A549 (cell line): ENCODE data around the gene NXN. TPM values are rescaled to one million over a fixed set of nuclear protein-coding genes. Genes with fewer than 3 reads are reported as not detected.
A peak's percentile ranks its signal among the peaks of the same experiment; 100 is the strongest.

Experiments used
- ATAC-seq, 2 experiments: fragments of 200-7000 bp in 1 of 2; fragments of >200 bp in 1 of 2; cut with Nextera tagmentation in 1 of 2; cut with Tn5 transposase in 1 of 2; 3 replicates each; pipeline versions ENCODE4 v1.8.0 to v1.9.1; 2018 to 2020; ENCODE audit warnings: mild to moderate bottlenecking in 1 of 2, moderate library complexity in 1 of 2
- CTCF ChIA-PET: fragments of 300-600 bp; sonication (Branson Sonifier 250); formaldehyde crosslinking; extraction: SDS; loops from one replicate; lab custom pipeline; 2021; ENCODE audit warnings: antibody characterized with exemption, inconsistent platforms; lab: Yijun Ruan, JAX
- POLR2A ChIA-PET: fragments of 350-600 bp; formaldehyde crosslinking; extraction: SDS; loops from one replicate; lab custom pipeline; 2021; ENCODE audit warnings: antibody characterized with exemption, inconsistent platforms; lab: Yijun Ruan, JAX
- DNase-seq, 2 experiments: peaks; one replicate each; pipeline versions ENCODE4 v3.0.0 to v3.0.0-alpha.2; 2011 to 2016; ENCODE audit warnings: low read depth in 1 of 2, low spot score in 1 of 2
- FAIRE-seq: peaks from 2 replicates; lab custom pipeline; 2011; peaks lifted over from hg19 to GRCh38; lab: Jason Lieb, UNC
- H3K27ac ChIP-seq, 2 experiments: fragments of >200 bp; sonication (Bioruptor Twin); formaldehyde crosslinking; 3 replicates each; pipeline ENCODE4 v1.5.1; 2016 to 2017
- H3K4me1 ChIP-seq: fragments of >200 bp; sonication (Bioruptor Twin); formaldehyde crosslinking; 3 replicates; pipeline ENCODE4 v1.6.1; 2016
- H3K4me2 ChIP-seq: fragments of >200 bp; sonication (Bioruptor Twin); formaldehyde crosslinking; 3 replicates; pipeline ENCODE4 v1.6.1; 2016
- H3K4me3 ChIP-seq: fragments of >200 bp; sonication (Bioruptor Twin); formaldehyde crosslinking; 3 replicates; pipeline ENCODE4 v1.5.1; 2016
- H3K9me3 ChIP-seq: fragments of >200 bp; sonication (Bioruptor Twin); formaldehyde crosslinking; 3 replicates; pipeline ENCODE4 v1.6.1; 2016
- ATOH8 ChIP-seq: fragments of 250-450 bp; sonication (Bioruptor Pico); IDR thresholded peaks from 2 replicates; pipeline ENCODE4 v1.5.0; 2020; ENCODE audit warnings: low read depth, mild to moderate bottlenecking, moderate library complexity
- CBX2 ChIP-seq: fragments of 200-600 bp; sonication (generic); IDR thresholded peaks from 2 replicates; pipeline ENCODE4 v1.6.1; 2016; ENCODE audit warnings: low read depth, mild to moderate bottlenecking, borderline replicate concordance
- CHD2 ChIP-seq: fragments of 150-350 bp; IDR thresholded peaks from 2 replicates; pipeline ENCODE4 v1.6.1; 2014; ENCODE audit warnings: low read length; ENCODE audit not compliant: partially characterized antibody
- ELK1 ChIP-seq: fragments of 150-350 bp; IDR thresholded peaks from 2 replicates; pipeline ENCODE4 v1.6.1; 2014; ENCODE audit warnings: low read depth, mild to moderate bottlenecking, low read length
- HDAC2 ChIP-seq: fragments of 200-600 bp; sonication (generic); IDR thresholded peaks from 2 replicates; pipeline ENCODE4 v1.6.1; 2016
- HES2 ChIP-seq: fragments of >200 bp; sonication (Bioruptor Twin); formaldehyde crosslinking; IDR thresholded peaks from 2 replicates; pipeline ENCODE4 v1.6.1; 2016
- HEYL ChIP-seq: fragments of 250-450 bp; sonication (Bioruptor Pico); IDR thresholded peaks from 2 replicates; pipeline ENCODE4 v1.8.0; 2021; ENCODE audit warnings: mild to moderate bottlenecking, moderate library complexity
- JUN ChIP-seq, 2 experiments: fragments of >200 bp; sonication (Bioruptor Twin); formaldehyde crosslinking; IDR thresholded peaks; 2 replicates in 1 of 2; 3 replicates in 1 of 2; pipeline ENCODE4 v1.6.1; 2016 to 2017
- JUNB ChIP-seq: fragments of >200 bp; sonication (Bioruptor Twin); formaldehyde crosslinking; IDR thresholded peaks from 2 replicates; pipeline ENCODE4 v1.6.1; 2016
- MAX ChIP-seq: IDR thresholded peaks from 2 replicates; pipeline ENCODE4 v1.6.1; 2012
- MAZ ChIP-seq: fragments of 150-350 bp; IDR thresholded peaks from 2 replicates; pipeline ENCODE4 v1.6.1; 2014; ENCODE audit warnings: antibody characterized with exemption, low read depth, low read length, borderline replicate concordance
- NFE2L2 ChIP-seq: fragments of 150-350 bp; conservative IDR thresholded peaks from 2 replicates; pipeline ENCODE4 v1.6.1; 2014; ENCODE audit warnings: low read length
- NPAS2 ChIP-seq: fragments of 250-450 bp; sonication (Bioruptor Pico); IDR thresholded peaks from 2 replicates; pipeline ENCODE4 v1.8.0; 2022; ENCODE audit warnings: mild to moderate bottlenecking, moderate library complexity, borderline replicate concordance
- POLR2A ChIP-seq: IDR thresholded peaks from 2 replicates; pipeline ENCODE4 v1.6.1; 2012; ENCODE audit warnings: mild to moderate bottlenecking, low read length
- POLR2AphosphoS2 ChIP-seq: conservative IDR thresholded peaks from 2 replicates; pipeline ENCODE4 v1.6.1; 2012; ENCODE audit warnings: low read length, improper control_type of control experiment, inconsistent platforms
- RAD21 ChIP-seq, 2 experiments: fragments of >200 bp in 1 of 2; sonication (Bioruptor Twin) in 1 of 2; formaldehyde crosslinking in 1 of 2; IDR thresholded peaks in 1 of 2; conservative IDR thresholded peaks in 1 of 2; 2 replicates in 1 of 2; 3 replicates in 1 of 2; pipeline ENCODE4 v1.6.1; 2012 to 2018; ENCODE audit warnings: inconsistent platforms in 1 of 2
- RNF2 ChIP-seq: fragments of 200-600 bp; sonication (generic); IDR thresholded peaks from 2 replicates; pipeline ENCODE4 v1.6.1; 2016; ENCODE audit warnings: low read depth, mild to moderate bottlenecking, antibody characterized with exemption, moderate library complexity, borderline replicate concordance
- TFCP2L1 ChIP-seq: fragments of 250-450 bp; sonication (Bioruptor Pico); IDR thresholded peaks from 2 replicates; pipeline ENCODE4 v1.5.0; 2021; ENCODE audit warnings: mild to moderate bottlenecking
- USF2 ChIP-seq: fragments of 450-650 bp; IDR thresholded peaks from 2 replicates; pipeline ENCODE4 v1.6.1; 2014; ENCODE audit warnings: antibody characterized with exemption
- WGBS: methylation state at CpG from one replicate; pipeline ENCODE4 v1.1.6; 2017; ENCODE audit errors: missing lambda C conversion rate; 5-methylcytosine and 5-hydroxymethylcytosine counted together
- polyA plus RNA-seq, 4 experiments: library from polyadenylated mRNA; depleted of rRNA in 3 of 4; stranded (reverse); fragments of >200 nt; fragmentation: RNase III in 1 of 4; extraction: RNeasy Plus Mini Kit Qiagen cat#74134 plus additional on column Dnase treatment in 1 of 4; gene quantifications; 2 replicates in 3 of 4; 3 replicates in 1 of 4; pipeline ENCODE4 v1.2.3, GENCODE V29; 2011 to 2017
- TF ChIP-seq, protein P1 (sequence below): fragments of 200-600 bp; sonication (generic); IDR thresholded peaks from 2 replicates; pipeline ENCODE4 v1.6.1; 2016; ENCODE audit warnings: antibody characterized with exemption, mild to moderate bottlenecking, moderate library complexity
- TF ChIP-seq, protein P2 (sequence below): IDR thresholded peaks from 2 replicates; pipeline ENCODE4 v1.6.1; 2012; ENCODE audit warnings: low read depth, borderline replicate concordance

Gene NXN
- polyA plus RNA-seq, 2 of the 4 experiments (the other 2 are of a cell fraction), result 24.6 to 31.1 TPM

DNA sequence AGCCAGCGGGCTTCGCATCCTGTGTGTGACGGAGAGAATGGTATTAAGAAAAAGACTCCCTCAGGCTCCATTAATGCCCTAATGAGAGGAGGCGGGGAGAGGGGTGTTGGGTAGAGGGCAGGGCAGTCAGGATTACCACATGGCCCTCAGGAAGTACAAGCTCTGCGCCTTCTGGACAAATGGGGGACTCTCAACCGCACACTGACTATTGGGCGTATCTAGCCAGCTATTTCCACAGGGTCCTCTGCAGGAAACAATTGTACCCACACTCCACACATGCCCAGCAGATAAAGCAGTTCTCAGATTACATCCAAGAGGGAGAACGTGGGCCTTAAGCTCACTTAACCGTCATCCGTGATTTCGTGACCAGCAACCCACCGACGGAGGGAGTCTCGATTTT, 14.7 kb downstream of the NXN start:
- no peak overlapping the region for H3K4me2 ChIP-seq
- no peaks in the 10 kb centered on the region for H3K4me1 ChIP-seq
- FAIRE-seq (no peak), ATAC-seq (peak in 1 of 2 experiments; percentile 31; a peak in 2 of 6 replicates), DNase-seq (no peak)
- 93% methylated on average over 14 of the region's 14 CpGs for WGBS
- no peaks in the 10 kb centered on the region for H3K9me3 ChIP-seq
- TF ChIP-seq TFCP2L1 (CRISPR knock-in tag), result no peak
- no peak for TF ChIP-seq USF2
- no peak for TF ChIP-seq MAX
- ChIA-PET CTCF (interaction anchor here (0.9 to 6.5 kb wide), 8 partner anchors 9 to 553 kb away, joined by 3 to 40 read pairs (median 4); partner anchors contain the start of genes NXN and TIMM22), POLR2A (no interaction called here)
- no peak overlapping the region for H3K4me3 ChIP-seq
- no peak overlapping the region for H3K27ac ChIP-seq

GRCh38 chr17:962670-963069, 16.9 kb downstream of the NXN start:
- TF ChIP-seq ATOH8 (CRISPR knock-in tag) (no peak), MAZ (no peak), JUNB (no peak), POLR2AphosphoS2 (no peak), HES2 (no peak), RNF2 (no peak), ELK1 (no peak), RAD21 (conservative IDR thresholded peaks at IDR 0.05 in 1 of 2, IDR thresholded peaks at IDR 0.05 in 1 of 2) (no peak), HEYL (no peak), TFCP2L1 (CRISPR knock-in tag) (no peak), CHD2 (no peak), NFE2L2 (no peak), MAX (no peak), POLR2A (no peak), JUN (IDR thresholded peaks at IDR 0.05) (no peak), NPAS2 (no peak), HDAC2 (no peak), CBX2 (no peak)
- TF ChIP-seq, protein P1, sequence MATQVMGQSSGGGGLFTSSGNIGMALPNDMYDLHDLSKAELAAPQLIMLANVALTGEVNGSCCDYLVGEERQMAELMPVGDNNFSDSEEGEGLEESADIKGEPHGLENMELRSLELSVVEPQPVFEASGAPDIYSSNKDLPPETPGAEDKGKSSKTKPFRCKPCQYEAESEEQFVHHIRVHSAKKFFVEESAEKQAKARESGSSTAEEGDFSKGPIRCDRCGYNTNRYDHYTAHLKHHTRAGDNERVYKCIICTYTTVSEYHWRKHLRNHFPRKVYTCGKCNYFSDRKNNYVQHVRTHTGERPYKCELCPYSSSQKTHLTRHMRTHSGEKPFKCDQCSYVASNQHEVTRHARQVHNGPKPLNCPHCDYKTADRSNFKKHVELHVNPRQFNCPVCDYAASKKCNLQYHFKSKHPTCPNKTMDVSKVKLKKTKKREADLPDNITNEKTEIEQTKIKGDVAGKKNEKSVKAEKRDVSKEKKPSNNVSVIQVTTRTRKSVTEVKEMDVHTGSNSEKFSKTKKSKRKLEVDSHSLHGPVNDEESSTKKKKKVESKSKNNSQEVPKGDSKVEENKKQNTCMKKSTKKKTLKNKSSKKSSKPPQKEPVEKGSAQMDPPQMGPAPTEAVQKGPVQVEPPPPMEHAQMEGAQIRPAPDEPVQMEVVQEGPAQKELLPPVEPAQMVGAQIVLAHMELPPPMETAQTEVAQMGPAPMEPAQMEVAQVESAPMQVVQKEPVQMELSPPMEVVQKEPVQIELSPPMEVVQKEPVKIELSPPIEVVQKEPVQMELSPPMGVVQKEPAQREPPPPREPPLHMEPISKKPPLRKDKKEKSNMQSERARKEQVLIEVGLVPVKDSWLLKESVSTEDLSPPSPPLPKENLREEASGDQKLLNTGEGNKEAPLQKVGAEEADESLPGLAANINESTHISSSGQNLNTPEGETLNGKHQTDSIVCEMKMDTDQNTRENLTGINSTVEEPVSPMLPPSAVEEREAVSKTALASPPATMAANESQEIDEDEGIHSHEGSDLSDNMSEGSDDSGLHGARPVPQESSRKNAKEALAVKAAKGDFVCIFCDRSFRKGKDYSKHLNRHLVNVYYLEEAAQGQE, result no peak
- TF ChIP-seq, protein P2, sequence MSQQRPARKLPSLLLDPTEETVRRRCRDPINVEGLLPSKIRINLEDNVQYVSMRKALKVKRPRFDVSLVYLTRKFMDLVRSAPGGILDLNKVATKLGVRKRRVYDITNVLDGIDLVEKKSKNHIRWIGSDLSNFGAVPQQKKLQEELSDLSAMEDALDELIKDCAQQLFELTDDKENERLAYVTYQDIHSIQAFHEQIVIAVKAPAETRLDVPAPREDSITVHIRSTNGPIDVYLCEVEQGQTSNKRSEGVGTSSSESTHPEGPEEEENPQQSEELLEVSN, result no peak
- CTCF ChIA-PET, result interaction anchor here (1.7 to 3.2 kb wide), 2 partner anchors 18 to 34 kb away, joined by 3 to 20 read pairs; partner anchors contain the start of genes NXN and TIMM22
- POLR2A ChIA-PET, result no interaction called here
- WGBS, result 90% methylated on average over 11 of the region's 11 CpGs
- Histone ChIP-seq H3K4me3 (no peak overlapping the region), H3K9me3 (no peaks in the 10 kb centered on the region), H3K27ac (no peak overlapping the region), H3K4me2 (no peak overlapping the region), H3K4me1 (peaks cover 13% of the 10 kb centered on the region)
- DNase-seq (no peak), FAIRE-seq (no peak), ATAC-seq (no peak)
